Epithelial cell of esophagus (primary cell): ENCODE results near the gene ADAT2.
A peak's percentile ranks its signal among the peaks of the same experiment; 100 is the strongest.

Source experiments
- DNase-seq: peaks from one replicate; pipeline ENCODE4 v3.0.0; 2010; ENCODE audit warnings: low read depth
- H3K4me3 ChIP-seq: 2 replicates; pipeline ENCODE4 v1.5.1; 2011; ENCODE audit warnings: mild to moderate bottlenecking, low read length, control low read depth
- CTCF ChIP-seq: IDR thresholded peaks from 2 replicates; pipeline ENCODE4 v1.5.1; 2011; ENCODE audit warnings: low read depth, mild to moderate bottlenecking, low read length, control low read depth, inconsistent platforms; ENCODE audit not compliant: insufficient read depth; ENCODE audit errors: missing control alignments

Gene ADAT2

GRCh38 chr6:143419526-143419925 is 31.0 kb downstream of the ADAT2 start:
- no peak overlapping the region for H3K4me3 ChIP-seq
- DNase-seq = no peak
- TF ChIP-seq CTCF = no peak

- no peak for DNase-seq
- H3K4me3 ChIP-seq = no peak overlapping the region
- no peak for TF ChIP-seq CTCF
Measured at GRCh38 chr6:143414769-143415168, 35.7 kb downstream of the ADAT2 start.

- TF ChIP-seq CTCF = no peak
- peak; percentile 68 for DNase-seq
- H3K4me3 ChIP-seq = no peak overlapping the region
Measured at GRCh38 chr6:143410859-143411270, 39.6 kb downstream of the ADAT2 start.

- H3K4me3 ChIP-seq = no peak overlapping the region
- TF ChIP-seq CTCF = no peak
- no peak for DNase-seq
Measured at GRCh38 chr6:143408787-143409162, 41.7 kb downstream of the ADAT2 start.

GRCh38 chr6:143408151-143408786 is 42.2 kb downstream of the ADAT2 start:
- TF ChIP-seq CTCF = no peak
- no peak overlapping the region for H3K4me3 ChIP-seq
- DNase-seq = peak; percentile 51

GRCh38 chr6:143406673-143407072 is 43.8 kb downstream of the ADAT2 start:
- H3K4me3 ChIP-seq = no peak overlapping the region
- DNase-seq = no peak
- no peak for TF ChIP-seq CTCF
